CD4-positive, alpha-beta T cell treated with Interleukin-17A for 1 hour (primary cell): ENCODE data around the gene TMEM191C.
"Not testable (repeated sequence)": the region's sequence is repeated elsewhere in the genome, so short reads cannot be mapped to it uniquely, and the experiment has no call there.

Source experiments
- DNase-seq: peaks from one replicate; pipeline ENCODE4 v3.0.0-alpha.2; 2020

The TMEM191C gene

GRCh38 chr22:21446128-21446826, 20.9 kb upstream of the TMEM191C start:
- DNase-seq = peak; percentile 0

GRCh38 chr22:21446827-21447690, 20.1 kb upstream of the TMEM191C start:
- peak; percentile 0 for DNase-seq

GRCh38 chr22:21447694-21448402, 19.3 kb upstream of the TMEM191C start:
- DNase-seq = peak; percentile 0

- no peak for DNase-seq
Observed at GRCh38 chr22:21448627-21449416, 18.4 kb upstream of the TMEM191C start.

- DNase-seq = peak; percentile 0
Observed at GRCh38 chr22:21449531-21450319, 17.5 kb upstream of the TMEM191C start.

GRCh38 chr22:21450320-21450831, 16.8 kb upstream of the TMEM191C start:
- DNase-seq = peak; percentile 0

- no peak for DNase-seq
Observed at GRCh38 chr22:21450858-21451353, 16.3 kb upstream of the TMEM191C start.

- DNase-seq = no peak
Observed at GRCh38 chr22:21451545-21452520, 15.4 kb upstream of the TMEM191C start.

- DNase-seq = not testable (repeated sequence)
Observed at GRCh38 chr22:21452666-21453065, 14.5 kb upstream of the TMEM191C start.

GRCh38 chr22:21454998-21455333, 12.2 kb upstream of the TMEM191C start:
- DNase-seq = not testable (repeated sequence)

- peak; percentile 0 for DNase-seq
Observed at GRCh38 chr22:21455334-21456089, 11.7 kb upstream of the TMEM191C start.

- no peak for DNase-seq
Observed at GRCh38 chr22:21457023-21457787, 10.0 kb upstream of the TMEM191C start.

- DNase-seq = not testable (repeated sequence)
Observed at GRCh38 chr22:21462672-21463071, 4.5 kb upstream of the TMEM191C start.

GRCh38 chr22:21468194-21469096, 1.3 kb downstream of the TMEM191C start:
- DNase-seq = peak; percentile 95

- not testable (repeated sequence) for DNase-seq
Observed at GRCh38 chr22:21469097-21469994, 2.2 kb downstream of the TMEM191C start.

- not testable (repeated sequence) for DNase-seq
Observed at GRCh38 chr22:21472984-21473383, 5.8 kb downstream of the TMEM191C start.
